Esophagus squamous epithelium (tissue), 5 donors: ENCODE measurements around the gene TTC32. TPM values are rescaled to one million over a fixed set of nuclear protein-coding genes. Genes with fewer than 3 reads are reported as not detected.

Experiments used
- DNase-seq: peaks from one replicate; lab custom pipeline; 2025; lab: John Stamatoyannopoulos, UW
- H3K27ac ChIP-seq, 4 donors: fragments of 200-600 bp; sonication (generic); one replicate each; pipeline ENCODE4 v1.5.1; 2016 to 2019; ENCODE audit warnings: mild to moderate bottlenecking in 1 of 4
- H3K27me3 ChIP-seq, 4 donors: fragments of 200-600 bp; sonication (generic); 1 replicate in 3 of 4; 2 replicates in 1 of 4; pipeline versions ENCODE4 v1.5.1 to v1.6.0; 2017 to 2021; ENCODE audit warnings: antibody characterized with exemption in 1 of 4
- H3K36me3 ChIP-seq, 3 donors: fragments of 200-600 bp; sonication (generic); one replicate each; pipeline ENCODE4 v1.5.1; 2016 to 2019
- H3K4me1 ChIP-seq, 3 donors: fragments of 200-600 bp; sonication (generic); one replicate each; pipeline ENCODE4 v1.5.1; 2017 to 2019
- H3K4me3 ChIP-seq, 4 donors: fragments of 200-600 bp; sonication (generic); 1 replicate in 3 of 4; 2 replicates in 1 of 4; pipeline ENCODE4 v1.5.1; 2016 to 2019; ENCODE audit warnings: mild to moderate bottlenecking in 2 of 4, moderate library complexity in 1 of 4
- H3K9me3 ChIP-seq, 3 donors: fragments of 200-600 bp; sonication (generic); one replicate each; pipeline ENCODE4 v1.5.1; 2016 to 2019
- CTCF ChIP-seq, 6 experiments: fragments of 450-650 bp in 4 of 6; fragments of 200-600 bp in 2 of 6; sonication (generic) in 2 of 6; IDR thresholded peaks; one replicate each; pipeline ENCODE4 v1.5.1; 2016 to 2019; ENCODE audit warnings: antibody characterized with exemption in 6 of 6, mild to moderate bottlenecking in 4 of 6, moderate library complexity in 4 of 6
- POLR2A ChIP-seq, 4 donors: fragments of 450-650 bp; IDR thresholded peaks; one replicate each; pipeline ENCODE4 v1.6.1; 2017; ENCODE audit warnings: antibody characterized with exemption in 4 of 4, mild to moderate bottlenecking in 4 of 4, moderate library complexity in 3 of 4
- WGBS, 2 donors: methylation state at CpG; one replicate each; pipeline ENCODE4 v1.1.5; 2018; 5-methylcytosine and 5-hydroxymethylcytosine counted together
- intact Hi-C: fragments of 100-400 bp; cut with DNase I; formaldehyde crosslinking; loops from one replicate; pipeline ENCODE4 v1.15.0; 2022
- total RNA-seq, 4 donors: library from RNA; depleted of rRNA; stranded (reverse); fragments of >200 nt; gene quantifications; one replicate each; pipeline ENCODE4 v1.1.0, GENCODE V29; 2016
- donor health status: DM: yes; HTN: yes; CAD: no.

Gene TTC32
- total RNA-seq, 4 donors from 2014 or later, result 5.2 to 15.8 (median 7.2) TPM

GRCh38 chr2:19914266-19914975 is 12.6 kb upstream of the TTC32 start:
- no peak for TF ChIP-seq CTCF (IDR thresholded peaks at IDR 0.05)
- TF ChIP-seq POLR2A (IDR thresholded peaks at IDR 0.05), result no peak
- Histone ChIP-seq H3K27me3 (no peaks in the 10 kb centered on the region), H3K9me3 (no peaks in the 10 kb centered on the region), H3K4me3 (no peak overlapping the region), H3K4me1 (no peaks in the 10 kb centered on the region), H3K36me3 (peaks cover 0 to 10% (median 0%) of the 10 kb centered on the region in 3 donors), H3K27ac (no peak overlapping the region)
- WGBS, 2 donors, result 78 to 88% methylated on average over 1 of the region's 1 CpG
- intact Hi-C loops, result no loop called here
- no peak for DNase-seq

DNA sequence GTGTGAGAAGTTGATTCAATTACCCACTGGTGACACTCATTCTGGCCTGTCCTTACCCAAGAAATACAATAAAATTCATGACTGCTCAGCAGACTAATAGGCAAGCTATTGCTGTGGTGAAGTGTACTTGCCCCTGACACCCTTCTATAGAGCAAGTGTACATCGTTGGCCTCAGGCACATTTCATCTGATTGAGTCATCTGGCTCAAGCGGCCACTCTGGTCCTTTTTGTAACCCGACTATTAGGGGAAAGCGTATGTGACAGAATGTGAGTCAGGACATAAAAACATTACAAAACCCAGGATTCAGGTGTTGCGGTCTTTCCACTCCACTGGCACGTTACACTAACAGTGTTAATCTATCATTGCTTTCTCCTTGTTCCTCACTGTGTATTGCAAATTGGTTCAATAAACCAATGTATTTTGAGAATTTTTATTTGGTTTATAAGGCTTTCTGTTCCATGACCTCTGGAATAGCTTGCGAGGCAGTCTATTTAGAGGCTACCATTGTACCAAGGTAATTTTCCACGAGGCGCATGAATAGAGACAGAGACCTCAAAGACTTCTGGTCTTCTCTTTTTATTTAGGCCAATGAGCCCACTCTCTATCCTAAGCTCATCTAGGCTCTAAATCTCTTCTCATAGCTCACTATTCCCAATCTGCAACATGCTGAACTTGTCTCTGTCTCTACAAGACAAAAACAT is 10.2 kb upstream of the TTC32 start:
- no peak for DNase-seq
- H3K4me1 ChIP-seq, result no peaks in the 10 kb centered on the region

DNA sequence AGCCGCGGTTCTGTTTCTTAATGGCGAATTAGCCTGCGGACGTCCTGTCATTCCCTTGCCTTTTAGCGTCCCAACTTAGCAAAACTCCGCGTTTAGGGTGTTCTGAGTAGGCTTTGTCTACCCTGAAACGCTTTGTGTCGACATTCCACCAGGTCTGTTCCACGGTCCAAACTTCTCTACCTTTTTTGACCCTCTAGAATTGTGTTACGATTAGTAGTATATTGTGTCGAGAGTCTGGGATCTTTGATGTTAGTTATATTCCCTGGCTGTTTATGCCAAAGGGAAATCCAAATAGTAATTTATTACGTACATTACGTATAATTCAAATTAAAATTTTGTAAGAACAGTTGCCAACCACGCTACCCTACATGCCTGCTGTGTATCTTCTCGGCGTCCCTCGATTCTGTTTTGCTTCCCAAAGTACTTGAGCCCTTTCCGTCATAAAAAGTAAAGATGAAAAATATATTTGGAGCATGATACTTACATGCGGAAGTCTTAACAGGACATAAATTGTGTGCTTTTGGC is 495 bp upstream of the TTC32 start:
- 0 to 1% methylated on average over 20 of the region's 21 CpGs for WGBS, 2 donors
- no peak for DNase-seq
- H3K4me3 ChIP-seq, result peak overlapping the region; percentile 73 to 98 (median 90)

More for the DNA sequence above, 10.2 kb upstream of the TTC32 start:
- intact Hi-C loops, result no loop called here
- H3K9me3 ChIP-seq, result no peaks in the 10 kb centered on the region
- WGBS, 2 donors, result 69 to 77% methylated on average over 9 of the region's 9 CpGs
- no peak overlapping the region for H3K27ac ChIP-seq
- H3K27me3 ChIP-seq, result no peaks in the 10 kb centered on the region
- TF ChIP-seq CTCF (IDR thresholded peaks at IDR 0.05), result no peak
- no peak for TF ChIP-seq POLR2A (IDR thresholded peaks at IDR 0.05)
- H3K36me3 ChIP-seq, result peaks cover 0 to 10% (median 0%) of the 10 kb centered on the region in 3 donors
- no peak overlapping the region for H3K4me3 ChIP-seq

DNA sequence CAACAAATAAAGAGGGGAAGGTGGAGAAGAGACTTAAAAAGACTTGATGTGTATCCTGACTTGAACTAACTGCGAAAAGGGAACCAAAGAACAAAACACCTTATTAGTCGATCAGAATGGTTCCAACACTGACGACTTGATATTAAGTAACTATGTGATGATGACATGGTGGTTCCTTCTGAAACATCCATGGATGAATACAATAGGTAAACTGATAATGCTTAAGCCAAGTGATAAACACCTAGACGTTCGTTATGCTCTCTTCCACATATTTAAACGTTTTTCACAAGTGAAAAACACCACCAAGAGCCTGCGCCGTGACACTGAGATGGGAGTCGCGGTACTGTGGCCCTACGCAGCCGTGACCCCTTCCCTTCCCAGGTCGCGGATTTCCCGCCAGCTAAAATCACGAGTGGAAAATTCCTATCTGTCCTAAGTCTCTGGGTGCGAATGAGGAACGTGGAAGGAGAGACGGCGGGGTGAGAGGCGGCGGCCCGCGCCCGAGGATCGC is 797 bp downstream of the TTC32 start:
- peak overlapping the region; percentile 73 to 98 (median 90) for H3K4me3 ChIP-seq
- intact Hi-C loops, result no loop called here
- H3K36me3 ChIP-seq, result no peaks in the 10 kb centered on the region
- H3K9me3 ChIP-seq, result no peaks in the 10 kb centered on the region
- H3K27me3 ChIP-seq, result no peaks in the 10 kb centered on the region
- no peak for TF ChIP-seq CTCF (IDR thresholded peaks at IDR 0.05)
- no peak for TF ChIP-seq POLR2A (IDR thresholded peaks at IDR 0.05)
- no peak for DNase-seq
- peak overlapping the region; percentile 94 to 99 (median 97) for H3K27ac ChIP-seq
- 0 to 3% methylated on average over 14 to 17 of the region's 26 CpGs for WGBS, 2 donors
- peaks cover 4 to 57% (median 27%) of the 10 kb centered on the region in 3 donors for H3K4me1 ChIP-seq

More for the DNA sequence above, 495 bp upstream of the TTC32 start:
- no peaks in the 10 kb centered on the region for H3K27me3 ChIP-seq
- TF ChIP-seq POLR2A (IDR thresholded peaks at IDR 0.05) (no peak), CTCF (IDR thresholded peaks at IDR 0.05) (peak in 1 of 6 experiments; percentile 3)
- no peaks in the 10 kb centered on the region for H3K9me3 ChIP-seq
- intact Hi-C loops, result no loop called here
- H3K27ac ChIP-seq, result peak overlapping the region; percentile 94 to 99 (median 97)
- peaks cover 4 to 45% (median 27%) of the 10 kb centered on the region in 3 donors for H3K4me1 ChIP-seq
- H3K36me3 ChIP-seq, result no peaks in the 10 kb centered on the region
